Ectodermal cell (in vitro differentiated cells): ENCODE data around the gene NNT.
"Not testable (repeated sequence)": the region's sequence is repeated elsewhere in the genome, so short reads cannot be mapped to it uniquely, and the experiment has no call there.

Experiments used
- H3K27ac ChIP-seq: 2 replicates; pipeline ENCODE4 v1.7.0; 2013; ENCODE audit warnings: mild to moderate bottlenecking, low read depth, low read length; ENCODE audit not compliant: insufficient read depth, poor library complexity, severe bottlenecking
- H3K27me3 ChIP-seq: 2 replicates; pipeline ENCODE4 v1.7.0; 2013; ENCODE audit warnings: mild to moderate bottlenecking, low read length; ENCODE audit not compliant: insufficient read depth, control insufficient read depth, poor library complexity, severe bottlenecking
- H3K36me3 ChIP-seq: one replicate; pipeline ENCODE4 v1.7.0; 2013; ENCODE audit warnings: low read length; ENCODE audit not compliant: control insufficient read depth, insufficient read depth
- H3K4me1 ChIP-seq: one replicate; pipeline ENCODE4 v1.7.0; 2013; ENCODE audit warnings: low read length; ENCODE audit not compliant: control insufficient read depth, insufficient read depth
- H3K4me3 ChIP-seq: 2 replicates; pipeline ENCODE4 v1.7.0; 2013; ENCODE audit warnings: low read depth, low read length, control low read depth; ENCODE audit not compliant: insufficient read depth
- H3K9me3 ChIP-seq: 2 replicates; pipeline ENCODE4 v1.7.0; 2013; ENCODE audit warnings: mild to moderate bottlenecking, low read length, moderate library complexity; ENCODE audit not compliant: control insufficient read depth
- WGBS, 2 experiments: methylation state at CpG; one replicate each; pipeline ENCODE4 v1.1.7; 2013; ENCODE audit warnings: missing lambda C conversion rate in 2 of 2; 5-methylcytosine and 5-hydroxymethylcytosine counted together

NNT gene

GRCh38 chr5:43694027-43694426 is 91.0 kb downstream of the NNT start:
- no peaks in the 10 kb centered on the region for H3K27me3 ChIP-seq
- 88 to 100% methylated on average over 1 of the region's 1 CpG for WGBS, 2 experiments

GRCh38 chr5:43696444-43696843 is 93.5 kb downstream of the NNT start:
- WGBS, 2 experiments, result 86 to 91% methylated on average over 2 of the region's 2 CpGs
- not testable (repeated sequence) for H3K27me3 ChIP-seq, H3K36me3 ChIP-seq, H3K27ac ChIP-seq, H3K4me1 ChIP-seq, H3K4me3 ChIP-seq, H3K9me3 ChIP-seq

More at GRCh38 chr5:43694027-43694426, 91.0 kb downstream of the NNT start:
- Histone ChIP-seq H3K4me1 (no peaks in the 10 kb centered on the region), H3K27ac (no peak overlapping the region), H3K36me3 (no peaks in the 10 kb centered on the region), H3K4me3 (no peak overlapping the region), H3K9me3 (peaks cover 2% of the 10 kb centered on the region)

GRCh38 chr5:43699910-43700309 is 96.9 kb downstream of the NNT start:
- H3K36me3 ChIP-seq, result no peaks in the 10 kb centered on the region
- H3K4me1 ChIP-seq, result no peaks in the 10 kb centered on the region
- no peak overlapping the region for H3K27ac ChIP-seq
- no peak overlapping the region for H3K4me3 ChIP-seq
- no peaks in the 10 kb centered on the region for H3K27me3 ChIP-seq
- WGBS, 2 experiments, result 87 to 97% methylated on average over 1 of the region's 1 CpG
- peaks cover 2% of the 10 kb centered on the region for H3K9me3 ChIP-seq

DNA sequence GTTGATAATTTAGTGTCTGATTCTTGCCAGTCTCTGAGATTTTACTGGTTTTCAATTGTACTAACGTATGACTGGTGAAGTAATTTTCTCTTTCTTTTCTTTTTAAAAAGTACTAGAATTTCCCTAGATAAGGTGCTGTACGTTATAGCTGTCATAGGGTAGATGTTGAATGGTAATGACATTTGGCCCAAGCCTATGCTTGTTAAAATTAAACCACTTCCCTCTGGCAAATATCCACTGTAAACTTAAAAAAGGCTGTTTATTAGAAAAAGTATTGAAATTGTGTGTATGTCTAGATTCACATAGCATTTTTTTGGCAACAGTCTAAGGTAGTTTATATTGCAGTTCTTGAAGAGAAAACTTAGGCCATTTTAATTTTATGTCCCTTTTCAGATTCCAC is 97.6 kb downstream of the NNT start:
- no peaks in the 10 kb centered on the region for H3K4me1 ChIP-seq
- no peak overlapping the region for H3K27ac ChIP-seq
- H3K36me3 ChIP-seq, result no peaks in the 10 kb centered on the region
- 89 to 100% methylated on average over 1 to 2 of the region's 2 CpGs for WGBS, 2 experiments
- no peak overlapping the region for H3K4me3 ChIP-seq
- H3K9me3 ChIP-seq, result peaks cover 2% of the 10 kb centered on the region
- H3K27me3 ChIP-seq, result no peaks in the 10 kb centered on the region

DNA sequence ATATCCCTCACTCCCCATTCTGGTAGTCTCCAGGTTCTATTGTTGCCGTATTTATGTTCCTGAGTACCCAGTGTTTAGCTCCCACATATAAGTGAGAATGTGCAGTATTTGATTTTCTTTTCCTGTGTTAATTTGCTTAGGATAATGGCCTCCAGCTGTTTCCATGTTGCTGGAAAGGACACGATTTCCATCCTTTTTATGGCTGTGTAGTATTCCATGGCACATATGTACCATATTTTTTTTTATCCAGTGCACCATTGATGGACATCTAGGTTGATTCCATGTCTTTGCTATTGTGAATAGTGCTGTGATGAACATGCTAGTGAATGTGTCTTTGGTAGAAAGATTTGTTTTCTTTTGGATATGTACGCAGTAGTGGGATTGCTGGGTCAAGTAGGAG is 98.2 kb downstream of the NNT start:
- Histone ChIP-seq H3K27me3 (no peaks in the 10 kb centered on the region), H3K4me3 (no peak overlapping the region), H3K36me3 (no peaks in the 10 kb centered on the region), H3K27ac (no peak overlapping the region), H3K4me1 (no peaks in the 10 kb centered on the region), H3K9me3 (peaks cover 2% of the 10 kb centered on the region)
- 95 to 100% methylated on average over 2 to 3 of the region's 3 CpGs for WGBS, 2 experiments

DNA sequence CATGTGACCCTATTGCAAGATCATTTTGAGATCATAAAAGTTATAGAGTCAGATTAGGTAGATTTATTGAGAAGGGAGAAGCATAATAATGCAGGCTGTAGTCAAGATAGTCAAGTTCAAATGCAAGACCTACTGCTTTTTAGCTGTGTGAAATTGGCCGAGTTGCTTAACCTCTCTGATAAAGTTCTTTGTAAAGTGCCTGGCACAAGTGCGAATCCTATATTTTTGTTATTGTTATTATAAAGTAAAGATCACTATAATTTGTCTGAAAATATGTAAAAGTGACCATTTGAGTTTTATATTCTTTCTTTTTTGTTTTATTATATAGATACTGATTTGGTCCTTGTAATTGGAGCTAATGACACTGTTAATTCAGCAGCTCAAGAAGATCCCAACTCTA is 99.3 kb downstream of the NNT start:
- Histone ChIP-seq H3K27ac (no peak overlapping the region), H3K4me1 (no peaks in the 10 kb centered on the region), H3K9me3 (no peaks in the 10 kb centered on the region), H3K27me3 (no peaks in the 10 kb centered on the region), H3K4me3 (no peak overlapping the region), H3K36me3 (no peaks in the 10 kb centered on the region)
- 100% methylated on average over 1 of the region's 2 CpGs for WGBS, 2 experiments

GRCh38 chr5:43702815-43703214 is 99.8 kb downstream of the NNT start:
- Histone ChIP-seq H3K9me3 (no peaks in the 10 kb centered on the region), H3K4me1 (no peaks in the 10 kb centered on the region), H3K27ac (no peak overlapping the region), H3K27me3 (no peaks in the 10 kb centered on the region), H3K4me3 (no peak overlapping the region), H3K36me3 (no peaks in the 10 kb centered on the region)
- WGBS, 2 experiments, result 93 to 96% methylated on average over 3 of the region's 3 CpGs

DNA sequence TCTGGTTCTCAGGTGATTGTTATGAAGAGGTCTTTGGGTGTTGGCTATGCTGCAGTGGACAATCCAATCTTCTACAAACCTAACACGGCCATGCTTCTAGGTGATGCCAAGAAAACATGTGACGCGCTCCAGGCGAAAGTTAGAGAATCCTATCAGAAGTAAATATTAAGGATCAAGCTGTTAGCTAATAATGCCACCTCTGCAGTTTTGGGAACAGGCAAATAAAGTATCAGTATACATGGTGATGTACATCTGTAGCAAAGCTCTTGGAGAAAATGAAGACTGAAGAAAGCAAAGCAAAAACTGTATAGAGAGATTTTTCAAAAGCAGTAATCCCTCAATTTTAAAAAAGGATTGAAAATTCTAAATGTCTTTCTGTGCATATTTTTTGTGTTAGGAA is 101.3 kb downstream of the NNT start:
- Histone ChIP-seq H3K9me3 (no peaks in the 10 kb centered on the region), H3K4me3 (no peak overlapping the region), H3K27me3 (no peaks in the 10 kb centered on the region), H3K4me1 (no peaks in the 10 kb centered on the region), H3K36me3 (no peaks in the 10 kb centered on the region), H3K27ac (no peak overlapping the region)
- WGBS, 2 experiments, result 95 to 97% methylated on average over 4 of the region's 4 CpGs

DNA sequence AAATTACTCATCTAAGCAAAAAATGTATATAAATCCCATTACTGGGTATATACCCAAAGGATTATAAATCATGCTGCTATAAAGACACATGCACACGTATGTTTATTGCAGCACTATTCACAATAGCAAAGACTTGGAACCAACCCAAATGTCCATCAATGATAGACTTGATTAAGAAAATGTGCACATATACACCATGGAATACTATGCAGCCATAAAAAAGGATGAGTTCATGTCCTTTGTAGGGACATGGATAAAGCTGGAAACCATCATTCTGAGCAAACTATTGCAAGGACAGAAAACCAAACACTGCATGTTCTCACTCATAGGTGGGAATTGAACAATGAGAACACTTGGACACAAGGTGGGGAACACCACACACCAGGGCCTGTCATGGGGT is 103.6 kb downstream of the NNT start:
- H3K27ac ChIP-seq, H3K9me3 ChIP-seq, H3K4me1 ChIP-seq, H3K36me3 ChIP-seq, H3K4me3 ChIP-seq, H3K27me3 ChIP-seq: not testable (repeated sequence)
- WGBS, 2 experiments, result 83% methylated on average over 1 of the region's 1 CpG; no CpG with 5 or more reads in 1 of the 2 experiments

DNA sequence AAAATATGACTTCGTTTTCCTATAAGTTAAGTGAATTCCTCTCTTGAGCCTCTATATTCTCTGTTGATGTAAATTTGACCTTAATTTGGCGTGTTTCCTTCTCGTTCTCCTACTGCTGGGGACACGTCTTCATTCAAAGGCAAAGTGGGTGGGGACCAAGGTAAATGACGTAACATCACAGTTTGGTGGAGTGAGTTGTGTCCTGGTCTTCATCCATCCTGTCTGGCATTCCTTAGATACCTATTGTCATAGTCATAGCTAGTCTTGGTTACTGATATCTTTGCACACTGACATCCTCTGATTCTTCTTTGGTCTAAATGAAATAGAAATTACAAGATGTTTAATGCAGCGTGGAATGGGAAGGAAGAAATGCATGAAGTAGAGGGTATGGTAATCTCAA is 108.5 kb downstream of the NNT start:
- Histone ChIP-seq H3K4me3 (no peak overlapping the region), H3K4me1 (no peaks in the 10 kb centered on the region), H3K27me3 (no peaks in the 10 kb centered on the region), H3K36me3 (no peaks in the 10 kb centered on the region), H3K27ac (no peak overlapping the region), H3K9me3 (no peaks in the 10 kb centered on the region)
- 89 to 92% methylated on average over 6 of the region's 6 CpGs for WGBS, 2 experiments

GRCh38 chr5:43712081-43712480 is 109.1 kb downstream of the NNT start:
- H3K27me3 ChIP-seq, result no peaks in the 10 kb centered on the region
- no peaks in the 10 kb centered on the region for H3K9me3 ChIP-seq
- 95 to 100% methylated on average over 3 of the region's 3 CpGs for WGBS, 2 experiments
- no peaks in the 10 kb centered on the region for H3K36me3 ChIP-seq
- no peaks in the 10 kb centered on the region for H3K4me1 ChIP-seq
- no peak overlapping the region for H3K27ac ChIP-seq
- no peak overlapping the region for H3K4me3 ChIP-seq
